ENCODE results near the gene ZNF300. TPM values are rescaled to one million over a fixed set of nuclear protein-coding genes. Genes with fewer than 3 reads are reported as not detected.

ZNF300 gene
- total and polyA plus RNA-seq, 7 donors = 0.46 to 6.1 (median 4.2) TPM

DNA sequence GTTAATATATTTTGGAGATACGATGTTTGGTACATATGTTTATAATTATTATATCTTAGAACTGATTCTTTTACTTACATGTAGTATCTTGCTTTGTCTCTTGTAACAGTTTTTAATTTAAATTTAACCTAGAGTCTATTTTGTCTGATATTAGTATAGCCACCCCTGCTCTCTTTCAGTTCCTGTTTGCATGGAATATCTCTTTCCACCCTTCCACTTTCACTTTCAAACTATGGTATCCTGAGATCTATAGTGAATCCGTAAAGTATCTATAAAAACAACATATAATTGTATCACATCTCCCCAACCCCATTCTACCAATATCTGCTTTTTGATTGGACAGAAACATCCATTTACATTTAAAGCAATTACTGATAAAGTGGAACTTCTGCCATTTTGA is 51.2 kb downstream of the ZNF300 start:
- Histone ChIP-seq H3K36me3 (no peaks in the 10 kb centered on the region), H3K4me3 (no peak overlapping the region), H3K27me3 (no peaks in the 10 kb centered on the region), H3K27ac (no peak overlapping the region), H3K9me3 (no peaks in the 10 kb centered on the region), H3K4me1 (no peaks in the 10 kb centered on the region)
- WGBS, 2 donors = 83 to 85% methylated on average over 2 of the region's 2 CpGs
- no peak for TF ChIP-seq POLR2AphosphoS5 (IDR thresholded peaks at IDR 0.05)
- TF ChIP-seq CTCF (IDR thresholded peaks at IDR 0.05) = no peak
- no peak for TF ChIP-seq POLR2A (IDR thresholded peaks at IDR 0.05)
- TF ChIP-seq EP300 (IDR thresholded peaks at IDR 0.05) = no peak
- no peak for DNase-seq
- intact Hi-C loops (cut with DNase I) = no loop called here

- no peaks in the 10 kb centered on the region for H3K36me3 ChIP-seq
- TF ChIP-seq POLR2A (IDR thresholded peaks at IDR 0.05) = no peak
- TF ChIP-seq POLR2AphosphoS5 (IDR thresholded peaks at IDR 0.05) = no peak
- TF ChIP-seq CTCF (IDR thresholded peaks at IDR 0.05) = no peak
- TF ChIP-seq EP300 (IDR thresholded peaks at IDR 0.05) = no peak
- WGBS, 2 donors = 55 to 64% methylated on average over 3 of the region's 3 CpGs
- no peaks in the 10 kb centered on the region for H3K27me3 ChIP-seq
- H3K4me1 ChIP-seq = no peaks in the 10 kb centered on the region
- H3K27ac ChIP-seq = no peak overlapping the region
- intact Hi-C loops (cut with DNase I) = no loop called here
- DNase-seq = no peak
- no peaks in the 10 kb centered on the region for H3K9me3 ChIP-seq
- H3K4me3 ChIP-seq = no peak overlapping the region
Measured at GRCh38 chr5:150851039-150851438, 53.7 kb downstream of the ZNF300 start.

DNA sequence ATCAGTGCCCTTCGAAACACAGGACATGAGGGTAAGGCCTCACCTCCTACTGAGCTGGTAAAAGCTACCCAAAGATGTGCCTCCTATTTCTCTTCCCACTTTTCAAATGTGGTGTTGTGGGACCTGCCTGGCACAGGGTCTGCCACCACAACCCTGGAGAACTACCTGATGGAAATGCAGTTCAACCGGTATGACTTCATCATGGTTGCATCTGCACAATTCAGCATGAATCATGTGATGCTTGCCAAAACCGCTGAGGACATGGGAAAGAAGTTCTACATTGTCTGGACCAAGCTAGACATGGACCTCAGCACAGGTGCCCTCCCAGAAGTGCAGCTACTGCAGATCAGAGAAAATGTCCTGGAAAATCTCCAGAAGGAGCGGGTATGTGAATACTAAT is 56.5 kb downstream of the ZNF300 start:
- Histone ChIP-seq H3K4me3 (no peak overlapping the region), H3K36me3 (no peaks in the 10 kb centered on the region), H3K27me3 (no peaks in the 10 kb centered on the region), H3K9me3 (no peaks in the 10 kb centered on the region), H3K4me1 (no peaks in the 10 kb centered on the region), H3K27ac (no peak overlapping the region)
- no peak for DNase-seq
- WGBS, 2 donors = 62 to 85% methylated on average over 4 of the region's 4 CpGs
- intact Hi-C loops (cut with DNase I) = loop anchor here (5.0 kb wide), 1 partner anchor 391 kb away; no protein-coding TSS in a partner anchor
- TF ChIP-seq EP300 (IDR thresholded peaks at IDR 0.05) = no peak
- TF ChIP-seq POLR2A (IDR thresholded peaks at IDR 0.05) = no peak
- TF ChIP-seq CTCF (IDR thresholded peaks at IDR 0.05) = no peak
- no peak for TF ChIP-seq POLR2AphosphoS5 (IDR thresholded peaks at IDR 0.05)

- Histone ChIP-seq H3K27ac (no peak overlapping the region), H3K36me3 (no peaks in the 10 kb centered on the region), H3K4me3 (no peak overlapping the region), H3K4me1 (no peaks in the 10 kb centered on the region), H3K9me3 (no peaks in the 10 kb centered on the region), H3K27me3 (no peaks in the 10 kb centered on the region)
- intact Hi-C loops (cut with DNase I) = loop anchor here (1.0 to 5.0 kb wide), 4 partner anchors 46 to 390 kb away; partner anchors contain the start of gene RBM22
- TF ChIP-seq POLR2AphosphoS5 (IDR thresholded peaks at IDR 0.05) (no peak), EP300 (IDR thresholded peaks at IDR 0.05) (no peak), POLR2A (IDR thresholded peaks at IDR 0.05) (no peak), CTCF (IDR thresholded peaks at IDR 0.05) (peak in 1 of 4 experiments; percentile 4)
- WGBS, 2 donors = 52 to 55% methylated on average over 5 of the region's 5 CpGs
- DNase-seq = no peak
Measured at GRCh38 chr5:150847334-150847695, 57.5 kb downstream of the ZNF300 start.

All from sigmoid colon (tissue), 7 donors.